ENCODE measurements around the gene MACROD2.

MACROD2 gene

DNA sequence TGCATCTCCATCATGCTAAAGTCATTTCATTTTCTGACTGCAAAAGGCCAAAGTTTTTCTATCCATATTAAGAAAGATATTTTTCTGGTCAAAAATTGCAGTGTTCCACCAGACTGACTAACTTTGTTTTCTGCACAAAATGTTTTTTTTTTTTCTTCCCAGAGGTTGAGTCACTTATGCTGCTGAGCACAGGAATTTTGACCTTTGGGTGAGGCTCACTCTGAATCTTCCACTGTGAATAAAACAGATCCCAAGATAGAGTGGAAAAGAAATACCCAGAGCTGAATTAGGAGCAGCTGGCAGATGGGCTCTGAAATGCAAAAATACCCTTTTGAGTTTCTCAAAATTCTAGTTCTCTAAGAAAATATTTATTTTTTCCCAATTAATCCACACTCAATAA is 1581.1 kb downstream of the MACROD2 start:
- TF ChIP-seq, protein P1, sequence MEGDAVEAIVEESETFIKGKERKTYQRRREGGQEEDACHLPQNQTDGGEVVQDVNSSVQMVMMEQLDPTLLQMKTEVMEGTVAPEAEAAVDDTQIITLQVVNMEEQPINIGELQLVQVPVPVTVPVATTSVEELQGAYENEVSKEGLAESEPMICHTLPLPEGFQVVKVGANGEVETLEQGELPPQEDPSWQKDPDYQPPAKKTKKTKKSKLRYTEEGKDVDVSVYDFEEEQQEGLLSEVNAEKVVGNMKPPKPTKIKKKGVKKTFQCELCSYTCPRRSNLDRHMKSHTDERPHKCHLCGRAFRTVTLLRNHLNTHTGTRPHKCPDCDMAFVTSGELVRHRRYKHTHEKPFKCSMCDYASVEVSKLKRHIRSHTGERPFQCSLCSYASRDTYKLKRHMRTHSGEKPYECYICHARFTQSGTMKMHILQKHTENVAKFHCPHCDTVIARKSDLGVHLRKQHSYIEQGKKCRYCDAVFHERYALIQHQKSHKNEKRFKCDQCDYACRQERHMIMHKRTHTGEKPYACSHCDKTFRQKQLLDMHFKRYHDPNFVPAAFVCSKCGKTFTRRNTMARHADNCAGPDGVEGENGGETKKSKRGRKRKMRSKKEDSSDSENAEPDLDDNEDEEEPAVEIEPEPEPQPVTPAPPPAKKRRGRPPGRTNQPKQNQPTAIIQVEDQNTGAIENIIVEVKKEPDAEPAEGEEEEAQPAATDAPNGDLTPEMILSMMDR (conservative IDR thresholded peaks at IDR 0.05; ENCODE audit: low read depth, low read length), result no peak
- no peak for DNase-seq (ENCODE audit: low read depth)
- no peak overlapping the region for H3K4me3 ChIP-seq (ENCODE audit: low read length)

DNA sequence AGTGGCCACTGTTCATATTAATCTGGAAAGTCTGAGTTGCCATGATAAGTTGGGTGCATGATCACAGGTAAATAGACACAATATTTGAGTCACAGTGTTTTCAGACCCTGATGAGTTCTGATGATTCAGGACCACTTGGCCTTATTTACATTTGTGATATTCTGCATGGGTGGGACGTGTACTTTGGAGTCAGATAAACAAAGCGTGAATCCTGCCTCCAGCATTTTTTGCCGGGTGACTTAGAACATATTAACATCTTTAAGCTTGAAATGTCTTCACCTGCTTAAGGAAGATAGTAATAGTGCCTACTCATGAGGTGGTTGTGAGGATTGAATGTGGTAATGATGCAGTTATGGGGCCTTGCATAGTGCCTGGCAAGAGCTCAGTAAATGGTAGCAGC is 1582.8 kb downstream of the MACROD2 start:
- TF ChIP-seq, protein P1 (conservative IDR thresholded peaks at IDR 0.05; ENCODE audit: low read depth, low read length), result no peak
- H3K4me3 ChIP-seq (ENCODE audit: low read length), result no peak overlapping the region
- DNase-seq (ENCODE audit: low read depth), result no peak

DNA sequence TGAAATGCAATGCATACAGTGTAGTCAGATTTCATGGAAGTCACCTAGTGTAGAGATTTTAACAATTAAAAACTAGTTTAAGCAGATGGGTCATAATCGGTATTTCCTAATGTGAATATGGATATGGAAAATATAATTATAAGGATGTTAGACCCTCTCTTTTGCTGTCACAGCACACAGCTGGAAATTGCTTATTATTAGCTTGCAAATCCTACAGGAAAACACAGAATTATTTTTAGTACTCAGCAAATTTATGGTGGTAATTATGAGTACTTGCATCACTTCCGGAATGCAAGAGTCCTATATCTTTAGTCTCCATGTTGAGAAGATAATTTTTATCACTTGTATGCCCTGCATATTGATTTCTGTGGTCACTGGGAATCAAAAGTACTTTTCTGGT is 1584.4 kb downstream of the MACROD2 start:
- no peak for DNase-seq (ENCODE audit: low read depth)
- H3K4me3 ChIP-seq (ENCODE audit: low read length), result no peak overlapping the region
- TF ChIP-seq, protein P1 (conservative IDR thresholded peaks at IDR 0.05; ENCODE audit: low read depth, low read length), result no peak

DNA sequence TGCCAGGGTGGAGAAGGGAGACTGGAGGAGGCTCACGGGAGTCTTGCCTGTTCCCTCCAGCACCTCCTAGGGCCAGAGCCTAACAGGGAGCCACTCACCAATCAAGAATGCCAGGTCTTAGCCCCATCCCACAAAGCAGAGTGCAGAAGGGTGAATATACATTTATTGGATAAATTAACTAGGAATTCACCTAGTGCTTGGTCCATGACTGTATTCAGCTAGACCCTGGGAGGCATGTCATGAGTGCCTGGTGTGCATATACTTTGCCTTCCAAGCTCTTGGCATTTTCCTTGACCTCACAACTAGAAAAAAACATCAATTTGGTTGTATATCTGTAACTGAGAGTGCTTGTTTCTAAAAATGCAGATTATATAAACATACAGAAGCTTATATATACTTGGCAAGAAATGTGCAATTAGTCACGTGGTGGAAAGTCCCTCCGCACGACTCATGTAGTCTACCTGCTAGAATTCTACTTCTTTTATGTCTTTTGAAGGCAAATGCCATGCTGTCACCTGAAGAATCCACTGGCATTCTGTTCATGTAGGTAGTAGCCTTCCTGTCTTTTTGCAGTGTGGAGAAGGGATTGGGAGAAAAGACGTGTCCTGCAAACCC is 1586.9 kb downstream of the MACROD2 start:
- no peak for DNase-seq (ENCODE audit: low read depth)
- TF ChIP-seq, protein P1 (conservative IDR thresholded peaks at IDR 0.05; ENCODE audit: low read depth, low read length), result no peak
- no peak overlapping the region for H3K4me3 ChIP-seq (ENCODE audit: low read length)

DNA sequence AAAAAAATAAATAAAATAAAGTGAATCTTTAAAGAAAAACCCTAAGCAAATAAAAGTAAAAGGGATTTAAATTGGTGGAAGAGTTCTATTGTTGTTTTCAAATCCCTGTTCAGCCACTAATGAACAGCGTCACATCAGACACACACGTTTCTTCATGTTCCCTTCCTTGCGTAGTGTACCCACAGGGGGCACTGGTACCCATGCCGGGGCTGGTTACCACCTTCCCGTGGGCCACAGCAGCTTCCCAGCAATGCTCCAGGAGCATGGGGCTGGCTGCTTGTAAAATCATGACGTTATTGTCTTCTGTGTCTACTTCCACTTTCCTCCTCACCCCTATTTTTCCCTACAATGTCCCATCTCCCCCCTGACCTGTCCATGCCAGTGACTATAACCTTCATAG is 1589.2 kb downstream of the MACROD2 start:
- H3K4me3 ChIP-seq (ENCODE audit: low read length), result no peak overlapping the region
- TF ChIP-seq, protein P1 (conservative IDR thresholded peaks at IDR 0.05; ENCODE audit: low read depth, low read length), result no peak
- no peak for DNase-seq (ENCODE audit: low read depth)

DNA sequence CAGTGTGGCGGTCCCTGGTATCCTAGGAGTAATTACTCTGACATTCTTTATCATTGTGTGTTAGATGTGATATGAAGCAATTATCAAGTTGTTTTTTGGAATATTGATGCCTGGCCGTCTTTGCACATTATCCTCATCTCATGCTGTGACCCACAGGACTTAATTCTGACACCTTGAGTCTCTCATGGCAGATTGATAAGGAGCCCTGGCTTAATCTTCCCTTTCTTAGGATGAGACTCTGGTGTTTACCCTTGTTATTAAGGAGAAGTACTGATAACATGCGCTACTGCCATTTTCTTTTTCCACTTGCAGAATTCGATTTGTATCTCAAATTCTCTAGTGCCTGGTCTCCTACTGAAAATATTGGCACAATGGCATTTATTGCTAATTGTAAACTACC is 1597.8 kb downstream of the MACROD2 start:
- DNase-seq (ENCODE audit: low read depth), result no peak
- TF ChIP-seq, protein P1 (conservative IDR thresholded peaks at IDR 0.05; ENCODE audit: low read depth, low read length), result no peak
- no peak overlapping the region for H3K4me3 ChIP-seq (ENCODE audit: low read length)

DNA sequence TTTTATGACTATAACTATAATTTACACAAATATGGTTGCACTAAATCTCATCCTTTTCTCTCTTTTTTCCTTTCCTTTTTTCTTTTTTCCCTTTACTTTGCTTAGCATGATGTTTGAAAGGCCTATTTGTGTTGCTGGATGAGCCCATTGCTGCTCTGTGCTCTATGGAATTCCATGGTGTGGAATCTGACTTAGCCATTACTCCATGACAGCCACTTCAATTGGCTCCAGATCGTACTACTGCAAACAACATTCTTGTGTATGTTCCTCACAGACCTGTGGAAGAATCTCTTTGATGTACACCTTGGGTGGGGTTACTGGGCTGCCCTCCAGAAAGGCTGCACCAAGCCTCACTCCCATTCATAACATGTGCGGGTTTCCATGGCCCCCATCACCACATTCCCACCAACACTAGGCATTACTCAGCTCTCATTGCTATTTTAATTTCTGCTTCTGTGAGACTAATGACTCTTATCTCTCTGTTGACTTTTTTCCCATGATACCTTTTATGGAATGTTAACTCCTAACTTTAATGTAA is 1598.9 kb downstream of the MACROD2 start:
- TF ChIP-seq, protein P1 (conservative IDR thresholded peaks at IDR 0.05; ENCODE audit: low read depth, low read length), result no peak
- H3K4me3 ChIP-seq (ENCODE audit: low read length), result no peak overlapping the region

More for the DNA sequence above, 1598.9 kb downstream of the MACROD2 start:
- DNase-seq (ENCODE audit: low read depth), result no peak

Data from retinal pigment epithelial cell (primary cell).